DMS153 (cell line): Measurements from ENCODE around the gene ACSL6.

Experiments used
- DNase-seq: peaks from one replicate; lab custom pipeline; 2025; lab: John Stamatoyannopoulos, UW

ACSL6 gene

GRCh38 chr5:132017316-132017715 lies 5.9 kb upstream of the ACSL6 start:
- no peak for DNase-seq

- DNase-seq: no peak
Measured at GRCh38 chr5:132016721-132017250, 5.3 kb upstream of the ACSL6 start.

GRCh38 chr5:132013711-132014110 lies 2.3 kb upstream of the ACSL6 start:
- no peak for DNase-seq

- no peak for DNase-seq
Measured at GRCh38 chr5:132013006-132013689, 1.7 kb upstream of the ACSL6 start.

GRCh38 chr5:132012371-132013005 lies 1.0 kb upstream of the ACSL6 start:
- no peak for DNase-seq

GRCh38 chr5:132010989-132011621 lies 353 bp downstream of the ACSL6 start:
- no peak for DNase-seq

- no peak for DNase-seq
Measured at GRCh38 chr5:132010645-132010988, 841 bp downstream of the ACSL6 start.

GRCh38 chr5:132009706-132010405 lies 1.6 kb downstream of the ACSL6 start:
- DNase-seq: no peak

- no peak for DNase-seq
Measured at GRCh38 chr5:132008961-132009680, 2.3 kb downstream of the ACSL6 start.

GRCh38 chr5:132008163-132008473 lies 3.3 kb downstream of the ACSL6 start:
- no peak for DNase-seq

- DNase-seq: peak; percentile 38
Measured at GRCh38 chr5:132007399-132008162, 3.9 kb downstream of the ACSL6 start.

GRCh38 chr5:132006331-132007120 lies 4.9 kb downstream of the ACSL6 start:
- DNase-seq: no peak

GRCh38 chr5:132005591-132005990 lies 5.9 kb downstream of the ACSL6 start:
- no peak for DNase-seq

GRCh38 chr5:132003982-132004381 lies 7.5 kb downstream of the ACSL6 start:
- DNase-seq: no peak

- DNase-seq: no peak
Measured at GRCh38 chr5:132003170-132003744, 8.2 kb downstream of the ACSL6 start.

- DNase-seq: no peak
Measured at GRCh38 chr5:132002757-132003156, 8.7 kb downstream of the ACSL6 start.

GRCh38 chr5:132001647-132002561 lies 9.6 kb downstream of the ACSL6 start:
- DNase-seq: no peak

- DNase-seq: no peak
Measured at GRCh38 chr5:132000677-132001453, 10.6 kb downstream of the ACSL6 start.

- DNase-seq: no peak
Measured at GRCh38 chr5:132000241-132000490, 11.3 kb downstream of the ACSL6 start.
